Measurements from ENCODE around the gene ATP6V0A4.
"Not testable (repeated sequence)": the region's sequence is repeated elsewhere in the genome, so short reads cannot be mapped to it uniquely, and the experiment has no call there.

The ATP6V0A4 gene

GRCh38 chr7:138700857-138701536 lies 97.0 kb downstream of the ATP6V0A4 start, which contains the start of gene SVOPL:
Gene SVOPL (minus strand): TSS chr7:138701362. CDS start chr7:138679045, 22,317 bp downstream.
- no peak for DNase-seq (ENCODE audit: low read depth in 2 of 2)

- no peak for DNase-seq (ENCODE audit: low read depth in 2 of 2)
Observed at GRCh38 chr7:138699661-138700060, 98.3 kb downstream of the ATP6V0A4 start.

GRCh38 chr7:138698281-138698680 lies 99.7 kb downstream of the ATP6V0A4 start:
- DNase-seq (ENCODE audit: low read depth in 2 of 2): no peak

GRCh38 chr7:138697535-138698182 lies 100.3 kb downstream of the ATP6V0A4 start:
- no peak for DNase-seq (ENCODE audit: low read depth in 2 of 2)

GRCh38 chr7:138695776-138696175 lies 102.2 kb downstream of the ATP6V0A4 start:
- not testable (repeated sequence) for DNase-seq (ENCODE audit: low read depth in 2 of 2)

GRCh38 chr7:138695106-138695505 lies 102.9 kb downstream of the ATP6V0A4 start:
- no peak for DNase-seq (ENCODE audit: low read depth in 2 of 2)

GRCh38 chr7:138691178-138691577 lies 106.8 kb downstream of the ATP6V0A4 start:
- no peak for DNase-seq (ENCODE audit: low read depth in 2 of 2)

GRCh38 chr7:138690495-138690894 lies 107.5 kb downstream of the ATP6V0A4 start:
- DNase-seq (ENCODE audit: low read depth in 2 of 2): no peak

GRCh38 chr7:138688037-138688436 lies 110.0 kb downstream of the ATP6V0A4 start:
- DNase-seq (ENCODE audit: low read depth in 2 of 2): not testable (repeated sequence)

GRCh38 chr7:138684340-138684739 lies 113.7 kb downstream of the ATP6V0A4 start:
- DNase-seq (ENCODE audit: low read depth in 2 of 2): no peak

- DNase-seq (ENCODE audit: low read depth in 2 of 2): no peak
Observed at GRCh38 chr7:138679793-138680192, 118.2 kb downstream of the ATP6V0A4 start.

GRCh38 chr7:138670594-138670993 lies 127.4 kb downstream of the ATP6V0A4 start:
- DNase-seq (ENCODE audit: low read depth in 2 of 2): no peak

- no peak for DNase-seq (ENCODE audit: low read depth in 2 of 2)
Observed at GRCh38 chr7:138669364-138669763, 128.6 kb downstream of the ATP6V0A4 start.

GRCh38 chr7:138668946-138669345 lies 129.1 kb downstream of the ATP6V0A4 start:
- no peak for DNase-seq (ENCODE audit: low read depth in 2 of 2)

GRCh38 chr7:138668229-138668596 lies 129.8 kb downstream of the ATP6V0A4 start:
- no peak for DNase-seq (ENCODE audit: low read depth in 2 of 2)

GRCh38 chr7:138667535-138668228 lies 130.3 kb downstream of the ATP6V0A4 start:
- no peak for DNase-seq (ENCODE audit: low read depth in 2 of 2)

GRCh38 chr7:138666385-138666784 lies 131.6 kb downstream of the ATP6V0A4 start:
- no peak for DNase-seq (ENCODE audit: low read depth in 2 of 2)

GRCh38 chr7:138665669-138666140 lies 132.3 kb downstream of the ATP6V0A4 start:
- no peak for DNase-seq (ENCODE audit: low read depth in 2 of 2)

GRCh38 chr7:138665249-138665648 lies 132.7 kb downstream of the ATP6V0A4 start:
- no peak for DNase-seq (ENCODE audit: low read depth in 2 of 2)

- DNase-seq (ENCODE audit: low read depth in 2 of 2): no peak
Observed at GRCh38 chr7:138663725-138664710, 134.0 kb downstream of the ATP6V0A4 start.

- no peak for DNase-seq (ENCODE audit: low read depth in 2 of 2)
Observed at GRCh38 chr7:138662991-138663320, 135.0 kb downstream of the ATP6V0A4 start.
